GM23338 (cell line): ENCODE measurements around the gene ARHGEF10L. TPM values are rescaled to one million over a fixed set of nuclear protein-coding genes. Genes with fewer than 3 reads are reported as not detected.

Experiments
- ATAC-seq: fragments of 200-7000 bp; cut with Tn5 transposase; 3 replicates; pipeline ENCODE4 v1.9.1; 2020
- DNase-seq: peaks from one replicate; pipeline ENCODE4 v3.0.0-alpha.2; 2015; ENCODE audit warnings: low spot score
- H2AFZ ChIP-seq: fragments of 200-600 bp; sonication (generic); 2 replicates; pipeline ENCODE4 v1.8.0; 2016; ENCODE audit warnings: antibody characterized with exemption, mild to moderate bottlenecking, moderate library complexity
- H3F3A ChIP-seq: fragments of 200-600 bp; sonication (generic); replicated peaks from 2 replicates; pipeline ENCODE4 v1.8.0; 2017; ENCODE audit warnings: antibody characterized with exemption, mixed run types, low read depth
- H3K27ac ChIP-seq: fragments of 200-600 bp; sonication (generic); 2 replicates; pipeline ENCODE4 v1.6.1; 2016; ENCODE audit warnings: low read depth
- H3K27me3 ChIP-seq: fragments of 200-600 bp; sonication (generic); 2 replicates; pipeline ENCODE4 v1.8.0; 2016; ENCODE audit warnings: mild to moderate bottlenecking, mixed run types, moderate library complexity; ENCODE audit not compliant: insufficient read depth
- H3K36me3 ChIP-seq: fragments of 200-600 bp; sonication (generic); 2 replicates; pipeline ENCODE4 v1.8.0; 2016; ENCODE audit warnings: mild to moderate bottlenecking; ENCODE audit not compliant: insufficient read depth
- H3K4me1 ChIP-seq: fragments of 200-600 bp; sonication (generic); 2 replicates; pipeline ENCODE4 v1.8.0; 2016; ENCODE audit warnings: mild to moderate bottlenecking, moderate library complexity; ENCODE audit not compliant: insufficient read depth
- H3K4me2 ChIP-seq: fragments of 200-600 bp; sonication (generic); 2 replicates; pipeline ENCODE4 v1.7.1; 2017; ENCODE audit warnings: mixed run types
- H3K4me3 ChIP-seq: fragments of 200-600 bp; sonication (generic); 2 replicates; pipeline ENCODE4 v1.6.1; 2016; ENCODE audit warnings: mixed run types
- H3K79me2 ChIP-seq: fragments of 200-600 bp; sonication (generic); replicated peaks from 2 replicates; pipeline ENCODE4 v1.8.0; 2017; ENCODE audit warnings: mild to moderate bottlenecking; ENCODE audit not compliant: insufficient read depth
- H3K9me2 ChIP-seq: fragments of 200-600 bp; sonication (generic); 2 replicates; pipeline ENCODE4 v1.8.0; 2017; ENCODE audit not compliant: insufficient read depth
- H4K20me1 ChIP-seq: fragments of 200-600 bp; sonication (generic); replicated peaks from 2 replicates; pipeline ENCODE4 v1.8.0; 2017; ENCODE audit warnings: mild to moderate bottlenecking; ENCODE audit not compliant: insufficient read depth
- H3K27ac Mint-ChIP-seq: 2 replicates; pipeline ENCODE4 v1.8.0; 2020; ENCODE audit warnings: inconsistent platforms, mild to moderate bottlenecking, moderate library complexity, mixed read lengths
- H3K27me3 Mint-ChIP-seq: 3 replicates; pipeline ENCODE4 v1.8.0; 2022; ENCODE audit warnings: low read depth, mild to moderate bottlenecking, moderate library complexity, mixed read lengths, inconsistent platforms; ENCODE audit not compliant: insufficient read depth, poor library complexity
- H3K36me3 Mint-ChIP-seq: 3 replicates; pipeline ENCODE4 v1.8.0; 2021; ENCODE audit warnings: low read depth, mild to moderate bottlenecking, inconsistent platforms, moderate library complexity, mixed read lengths
- H3K4me1 Mint-ChIP-seq: 3 replicates; pipeline ENCODE4 v1.8.0; 2020; ENCODE audit warnings: mild to moderate bottlenecking, inconsistent platforms, mixed read lengths
- H3K4me3 Mint-ChIP-seq: 3 replicates; pipeline ENCODE4 v1.8.0; 2021; ENCODE audit warnings: moderate library complexity, mild to moderate bottlenecking, inconsistent platforms, mixed read lengths
- H3K9me3 Mint-ChIP-seq: 3 replicates; pipeline ENCODE4 v1.8.0; 2020; ENCODE audit warnings: moderate library complexity, mild to moderate bottlenecking, inconsistent platforms, mixed read lengths
- CREB1 ChIP-seq: fragments of 250-450 bp; sonication (Bioruptor Pico); IDR thresholded peaks from 2 replicates; pipeline ENCODE4 v1.5.0; 2020; ENCODE audit warnings: low read depth, mild to moderate bottlenecking, moderate library complexity
- EZH2 ChIP-seq: fragments of 200-600 bp; sonication (generic); IDR thresholded peaks from one replicate; pipeline ENCODE4 v1.8.0; 2017; ENCODE audit warnings: antibody characterized with exemption, mild to moderate bottlenecking, low read depth; ENCODE audit not compliant: unreplicated experiment
- JUNB ChIP-seq: IDR thresholded peaks from one replicate; pipeline ENCODE4 v1.6.1; 2016; ENCODE audit warnings: antibody characterized with exemption; ENCODE audit not compliant: unreplicated experiment
- NANOG ChIP-seq: IDR thresholded peaks from 2 replicates; pipeline ENCODE4 v1.6.1; 2016; ENCODE audit warnings: antibody characterized with exemption, borderline replicate concordance
- POLR2AphosphoS5 ChIP-seq: IDR thresholded peaks from 2 replicates; pipeline ENCODE4 v1.6.1; 2016; ENCODE audit warnings: antibody characterized with exemption, low read depth
- ZNF114 ChIP-seq: fragments of 250-450 bp; sonication (Bioruptor Pico); IDR thresholded peaks from 2 replicates; pipeline ENCODE4 v1.5.0; 2020; ENCODE audit warnings: mild to moderate bottlenecking, moderate library complexity
- ZNF331 ChIP-seq: fragments of 250-450 bp; sonication (Bioruptor Pico); IDR thresholded peaks from 2 replicates; pipeline ENCODE4 v1.5.0; 2020; ENCODE audit warnings: low read depth, mild to moderate bottlenecking, moderate library complexity
- polyA plus RNA-seq: library from polyadenylated mRNA; unstranded; fragments of >200 nt; fragmentation: Nextera tagmentation; extraction: Ambion mirVana; gene quantifications from 2 replicates; pipeline ENCODE4 v1.2.1, GENCODE V29; 2016
- total RNA-seq: library from RNA; depleted of rRNA; stranded (reverse); fragments of >200 nt; shearing (Covaris generic); gene quantifications from 2 replicates; pipeline ENCODE4 v1.2.3, GENCODE V29; 2014
- TF ChIP-seq, protein P1 (sequence below), 2 experiments: fragments of 200-600 bp in 1 of 2; sonication (generic) in 1 of 2; conservative IDR thresholded peaks; 2 replicates each; pipeline versions ENCODE4 v1.5.1 to v1.6.1; 2016 to 2017; ENCODE audit warnings: antibody characterized with exemption in 2 of 2, low read depth in 2 of 2, mild to moderate bottlenecking in 2 of 2, moderate library complexity in 1 of 2
- TF ChIP-seq, protein P2 (sequence below): IDR thresholded peaks from 2 replicates; pipeline ENCODE4 v1.6.1; 2016; ENCODE audit warnings: antibody characterized with exemption

ARHGEF10L gene
- total and polyA plus RNA-seq, 2 experiments from 2014 or later: 12.1 to 46.8 TPM

DNA sequence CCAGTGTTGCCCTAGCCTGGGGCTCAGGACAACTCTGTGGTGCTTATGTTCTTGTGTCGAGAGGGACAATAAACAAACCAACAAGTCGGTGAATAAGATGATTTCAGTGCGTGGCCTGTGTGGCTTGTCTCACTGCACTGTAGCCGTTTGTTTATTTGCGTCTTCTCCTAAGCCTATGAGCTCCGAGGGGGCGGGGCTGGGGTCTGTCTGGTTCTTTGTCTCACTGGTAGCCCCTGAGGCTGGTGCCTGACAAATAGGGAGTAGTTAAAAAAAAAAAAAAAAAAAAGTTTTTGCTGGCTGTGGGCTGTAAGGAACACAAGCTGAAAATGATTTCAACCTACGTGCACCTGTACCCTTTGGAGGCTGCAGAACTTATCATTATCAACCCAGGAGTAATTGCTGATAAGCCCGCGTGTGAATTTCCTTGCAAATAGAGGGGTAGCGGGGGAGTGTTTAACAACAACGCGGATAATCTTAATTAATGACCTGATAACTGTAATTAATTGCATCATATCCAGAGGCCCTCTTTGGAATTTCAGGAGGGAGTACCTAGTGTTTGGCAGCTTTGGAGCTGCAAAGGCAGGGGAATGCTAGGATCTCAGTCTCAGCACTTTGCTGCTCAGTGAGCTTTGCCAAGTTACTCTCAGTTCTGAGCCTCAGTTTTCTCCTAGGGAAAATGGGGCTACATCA, 925 bp upstream of the ARHGEF10L start:
- peaks cover 31% of the 10 kb centered on the region for H3K4me1 Mint-ChIP-seq
- no peak overlapping the region for H2AFZ ChIP-seq

DNA sequence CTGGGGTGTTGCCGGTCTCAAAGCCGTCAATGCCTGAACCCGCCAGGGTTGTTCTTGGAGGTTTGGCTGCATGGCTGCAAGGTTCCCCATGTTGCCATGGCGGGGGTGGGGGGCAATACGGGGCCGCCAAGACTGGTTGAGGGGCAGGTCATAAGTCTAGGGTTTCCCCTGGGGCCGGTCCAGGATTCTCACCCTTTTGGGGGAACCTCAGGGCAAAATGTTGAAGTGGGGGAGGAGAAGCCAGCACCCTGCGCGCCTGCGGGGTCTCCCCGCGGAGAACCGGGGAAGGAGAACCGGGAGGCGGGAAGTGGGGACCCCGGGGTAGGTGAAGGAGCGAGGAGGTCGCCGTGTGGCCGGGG, 401 bp upstream of the ARHGEF10L start:
- Histone ChIP-seq H3K4me1 (peaks cover 27% of the 10 kb centered on the region), H3K4me2 (peak overlapping the region; percentile 90), H3K4me3 (peak overlapping the region; percentile 63), H3K9me2 (no peaks in the 10 kb centered on the region), H2AFZ (peak overlapping the region; percentile 63; the same call in 1 of the 2 replicates), H3K27me3 (no peaks in the 10 kb centered on the region), H3K36me3 (no peaks in the 10 kb centered on the region), H3F3A (peaks cover 17% of the 10 kb centered on the region), H3K27ac (peak overlapping the region; percentile 2; the same call in 1 of the 2 replicates), H4K20me1 (no peaks in the 10 kb centered on the region), H3K79me2 (peaks cover 32% of the 10 kb centered on the region)
- Mint-ChIP-seq H3K27ac (peak overlapping the region; percentile 63), H3K4me1 (peaks cover 28% of the 10 kb centered on the region), H3K36me3 (no peaks in the 10 kb centered on the region; the same call in 2 of the 3 replicates), H3K27me3 (peaks cover 8% of the 10 kb centered on the region), H3K9me3 (no peaks in the 10 kb centered on the region; the same call in 2 of the 3 replicates), H3K4me3 (peak overlapping the region; percentile 79)
- ATAC-seq (no peak), DNase-seq (no peak)
- no peak for TF ChIP-seq JUNB

More for the DNA sequence above, 925 bp upstream of the ARHGEF10L start:
- H3K27ac ChIP-seq: peak overlapping the region; percentile 81
- TF ChIP-seq ZNF114 (CRISPR knock-in tag): no peak
- peak overlapping the region; percentile 79 for H3K4me3 Mint-ChIP-seq
- ATAC-seq: peak; percentile 54
- no peaks in the 10 kb centered on the region; the same call in 2 of the 3 replicates for H3K9me3 Mint-ChIP-seq
- no peaks in the 10 kb centered on the region for H3K27me3 ChIP-seq
- peaks cover 17% of the 10 kb centered on the region for H3F3A ChIP-seq
- no peaks in the 10 kb centered on the region for H4K20me1 ChIP-seq
- H3K4me3 ChIP-seq: peak overlapping the region; percentile 63
- H3K4me2 ChIP-seq: peak overlapping the region; percentile 90
- peaks cover 11% of the 10 kb centered on the region for H3K27me3 Mint-ChIP-seq
- peak; percentile 94 for DNase-seq
- H3K36me3 ChIP-seq: no peaks in the 10 kb centered on the region
- peak overlapping the region; percentile 63 for H3K27ac Mint-ChIP-seq
- no peaks in the 10 kb centered on the region; the same call in 2 of the 3 replicates for H3K36me3 Mint-ChIP-seq
- peaks cover 26% of the 10 kb centered on the region for H3K79me2 ChIP-seq
- no peaks in the 10 kb centered on the region for H3K9me2 ChIP-seq
- peaks cover 29% of the 10 kb centered on the region for H3K4me1 ChIP-seq

DNA sequence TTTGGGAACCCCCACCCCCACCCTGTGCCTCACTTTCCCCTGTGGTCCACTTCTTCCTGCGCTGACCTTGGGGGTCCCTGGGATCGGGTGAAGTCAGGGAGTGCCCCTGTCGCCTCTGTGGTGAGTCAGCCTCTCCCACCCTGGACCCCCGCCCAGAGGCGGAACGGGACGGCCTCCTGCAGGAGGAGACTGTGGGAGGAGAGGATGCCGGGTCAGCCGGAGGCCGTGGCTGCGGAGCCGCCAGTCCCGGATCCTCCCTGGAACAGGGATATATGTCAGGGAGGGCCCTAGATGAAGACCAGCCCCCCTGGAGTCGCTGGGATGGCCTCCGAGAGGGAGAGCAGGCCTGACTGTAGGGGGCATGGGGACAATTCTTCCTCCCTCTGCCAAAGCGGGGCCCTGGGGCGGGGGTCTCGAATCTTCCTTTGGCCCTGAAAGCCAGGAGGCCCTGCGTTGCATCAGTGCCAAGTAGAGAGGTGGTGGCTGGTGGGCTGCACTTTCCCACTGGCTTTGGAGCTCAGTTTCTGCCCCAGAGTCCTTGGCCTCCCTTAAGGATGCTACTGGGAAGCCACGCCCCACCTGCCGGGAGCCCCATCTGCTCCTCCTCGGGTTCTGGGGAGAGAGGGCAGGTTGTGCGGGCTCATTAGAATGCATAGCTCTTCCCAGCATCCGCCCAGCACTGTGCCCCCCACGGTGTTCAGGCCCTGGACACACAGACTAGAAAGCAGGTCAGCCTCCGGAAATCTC, 930 bp downstream of the ARHGEF10L start:
- Mint-ChIP-seq H3K27me3 (peaks cover 8% of the 10 kb centered on the region), H3K27ac (peak overlapping the region; percentile 91), H3K4me3 (peak overlapping the region; percentile 89), H3K4me1 (peaks cover 37% of the 10 kb centered on the region), H3K36me3 (peaks cover 8% of the 10 kb centered on the region), H3K9me3 (peaks cover 2% of the 10 kb centered on the region; the same call in 1 of the 3 replicates)
- H3F3A ChIP-seq: peaks cover 17% of the 10 kb centered on the region
- no peaks in the 10 kb centered on the region for H3K27me3 ChIP-seq
- peak overlapping the region; percentile 98 for H3K4me2 ChIP-seq
- H3K4me1 ChIP-seq: peaks cover 36% of the 10 kb centered on the region
- H2AFZ ChIP-seq: no peak overlapping the region
- H3K4me3 ChIP-seq: peak overlapping the region; percentile 85
- no peaks in the 10 kb centered on the region for H3K9me2 ChIP-seq
- H3K79me2 ChIP-seq: peaks cover 45% of the 10 kb centered on the region
- H3K27ac ChIP-seq: peak overlapping the region; percentile 96
- no peaks in the 10 kb centered on the region for H3K36me3 ChIP-seq
- peak; percentile 85 for ATAC-seq
- no peaks in the 10 kb centered on the region for H4K20me1 ChIP-seq
- DNase-seq: peak; percentile 97
- TF ChIP-seq, protein P1, sequence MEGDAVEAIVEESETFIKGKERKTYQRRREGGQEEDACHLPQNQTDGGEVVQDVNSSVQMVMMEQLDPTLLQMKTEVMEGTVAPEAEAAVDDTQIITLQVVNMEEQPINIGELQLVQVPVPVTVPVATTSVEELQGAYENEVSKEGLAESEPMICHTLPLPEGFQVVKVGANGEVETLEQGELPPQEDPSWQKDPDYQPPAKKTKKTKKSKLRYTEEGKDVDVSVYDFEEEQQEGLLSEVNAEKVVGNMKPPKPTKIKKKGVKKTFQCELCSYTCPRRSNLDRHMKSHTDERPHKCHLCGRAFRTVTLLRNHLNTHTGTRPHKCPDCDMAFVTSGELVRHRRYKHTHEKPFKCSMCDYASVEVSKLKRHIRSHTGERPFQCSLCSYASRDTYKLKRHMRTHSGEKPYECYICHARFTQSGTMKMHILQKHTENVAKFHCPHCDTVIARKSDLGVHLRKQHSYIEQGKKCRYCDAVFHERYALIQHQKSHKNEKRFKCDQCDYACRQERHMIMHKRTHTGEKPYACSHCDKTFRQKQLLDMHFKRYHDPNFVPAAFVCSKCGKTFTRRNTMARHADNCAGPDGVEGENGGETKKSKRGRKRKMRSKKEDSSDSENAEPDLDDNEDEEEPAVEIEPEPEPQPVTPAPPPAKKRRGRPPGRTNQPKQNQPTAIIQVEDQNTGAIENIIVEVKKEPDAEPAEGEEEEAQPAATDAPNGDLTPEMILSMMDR (conservative IDR thresholded peaks at IDR 0.05; ENCODE audit: low read depth in 2 of 2): no peak
- TF ChIP-seq NANOG (0 out of 2 replicates have a peak, but pooled peaks have one; percentile 4), ZNF331 (CRISPR knock-in tag) (no peak), JUNB (no peak), EZH2 (no peak), POLR2AphosphoS5 (peak; percentile 76), CREB1 (CRISPR knock-in tag) (no peak)
- TF ChIP-seq, protein P2, sequence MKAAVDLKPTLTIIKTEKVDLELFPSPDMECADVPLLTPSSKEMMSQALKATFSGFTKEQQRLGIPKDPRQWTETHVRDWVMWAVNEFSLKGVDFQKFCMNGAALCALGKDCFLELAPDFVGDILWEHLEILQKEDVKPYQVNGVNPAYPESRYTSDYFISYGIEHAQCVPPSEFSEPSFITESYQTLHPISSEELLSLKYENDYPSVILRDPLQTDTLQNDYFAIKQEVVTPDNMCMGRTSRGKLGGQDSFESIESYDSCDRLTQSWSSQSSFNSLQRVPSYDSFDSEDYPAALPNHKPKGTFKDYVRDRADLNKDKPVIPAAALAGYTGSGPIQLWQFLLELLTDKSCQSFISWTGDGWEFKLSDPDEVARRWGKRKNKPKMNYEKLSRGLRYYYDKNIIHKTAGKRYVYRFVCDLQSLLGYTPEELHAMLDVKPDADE: peak; percentile 57
